Measurements from ENCODE around the gene SRGAP1.

DNA sequence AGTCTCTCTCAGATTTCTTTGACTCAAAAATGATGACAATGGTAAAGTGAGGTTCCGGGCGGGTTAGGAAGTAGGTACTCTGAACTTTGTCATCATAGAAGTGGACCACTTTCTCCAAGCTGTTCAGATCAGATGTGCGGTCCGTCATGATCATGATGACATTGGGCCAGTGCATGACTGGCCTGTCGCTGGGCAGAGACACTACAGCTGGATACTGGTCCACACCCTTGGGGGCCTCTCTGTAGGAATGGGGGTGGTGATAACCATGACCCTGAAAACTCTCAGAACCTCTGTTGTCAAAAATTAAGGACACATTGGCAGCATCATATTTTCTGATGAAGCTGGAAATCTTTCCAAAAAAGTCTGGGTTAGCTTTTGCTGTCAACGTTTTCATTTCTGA lies 349.4 kb downstream of the SRGAP1 start:
- TF ChIP-seq CTCF (IDR thresholded peaks at IDR 0.05; ENCODE audit: insufficient read depth, low read length) = no peak
- no peak for TF ChIP-seq POLR2AphosphoS5 (IDR thresholded peaks at IDR 0.05; ENCODE audit: low read depth)
- no peak for TF ChIP-seq GABPA (IDR thresholded peaks at IDR 0.05; ENCODE audit: low read depth)
- TF ChIP-seq, protein P1, sequence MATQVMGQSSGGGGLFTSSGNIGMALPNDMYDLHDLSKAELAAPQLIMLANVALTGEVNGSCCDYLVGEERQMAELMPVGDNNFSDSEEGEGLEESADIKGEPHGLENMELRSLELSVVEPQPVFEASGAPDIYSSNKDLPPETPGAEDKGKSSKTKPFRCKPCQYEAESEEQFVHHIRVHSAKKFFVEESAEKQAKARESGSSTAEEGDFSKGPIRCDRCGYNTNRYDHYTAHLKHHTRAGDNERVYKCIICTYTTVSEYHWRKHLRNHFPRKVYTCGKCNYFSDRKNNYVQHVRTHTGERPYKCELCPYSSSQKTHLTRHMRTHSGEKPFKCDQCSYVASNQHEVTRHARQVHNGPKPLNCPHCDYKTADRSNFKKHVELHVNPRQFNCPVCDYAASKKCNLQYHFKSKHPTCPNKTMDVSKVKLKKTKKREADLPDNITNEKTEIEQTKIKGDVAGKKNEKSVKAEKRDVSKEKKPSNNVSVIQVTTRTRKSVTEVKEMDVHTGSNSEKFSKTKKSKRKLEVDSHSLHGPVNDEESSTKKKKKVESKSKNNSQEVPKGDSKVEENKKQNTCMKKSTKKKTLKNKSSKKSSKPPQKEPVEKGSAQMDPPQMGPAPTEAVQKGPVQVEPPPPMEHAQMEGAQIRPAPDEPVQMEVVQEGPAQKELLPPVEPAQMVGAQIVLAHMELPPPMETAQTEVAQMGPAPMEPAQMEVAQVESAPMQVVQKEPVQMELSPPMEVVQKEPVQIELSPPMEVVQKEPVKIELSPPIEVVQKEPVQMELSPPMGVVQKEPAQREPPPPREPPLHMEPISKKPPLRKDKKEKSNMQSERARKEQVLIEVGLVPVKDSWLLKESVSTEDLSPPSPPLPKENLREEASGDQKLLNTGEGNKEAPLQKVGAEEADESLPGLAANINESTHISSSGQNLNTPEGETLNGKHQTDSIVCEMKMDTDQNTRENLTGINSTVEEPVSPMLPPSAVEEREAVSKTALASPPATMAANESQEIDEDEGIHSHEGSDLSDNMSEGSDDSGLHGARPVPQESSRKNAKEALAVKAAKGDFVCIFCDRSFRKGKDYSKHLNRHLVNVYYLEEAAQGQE (IDR thresholded peaks at IDR 0.05; ENCODE audit: insufficient replicate concordance, low read depth) = no peak
- no peak for TF ChIP-seq SPI1 (IDR thresholded peaks at IDR 0.05; ENCODE audit: borderline replicate concordance, low read depth)

Data from HL-60 (cell line).